LNCaP clone FGC (cell line): ENCODE results near the gene MOB3B.
"Not testable (repeated sequence)": the region's sequence is repeated elsewhere in the genome, so short reads cannot be mapped to it uniquely, and the experiment has no call there.

ENCODE experiments used
- DNase-seq: peaks from one replicate; pipeline ENCODE4 v3.0.0-alpha.2; 2011; ENCODE audit warnings: low read depth
- H3K4me3 ChIP-seq: 2 replicates; pipeline ENCODE4 v1.5.1; 2011; ENCODE audit warnings: mild to moderate bottlenecking, low read depth, low read length, control low read depth
- TF ChIP-seq, protein P1 (sequence below): IDR thresholded peaks from 2 replicates; pipeline ENCODE4 v1.5.1; 2012; ENCODE audit warnings: mild to moderate bottlenecking; ENCODE audit not compliant: control insufficient read depth, insufficient read depth; ENCODE audit errors: extremely low read depth

The MOB3B gene

DNA sequence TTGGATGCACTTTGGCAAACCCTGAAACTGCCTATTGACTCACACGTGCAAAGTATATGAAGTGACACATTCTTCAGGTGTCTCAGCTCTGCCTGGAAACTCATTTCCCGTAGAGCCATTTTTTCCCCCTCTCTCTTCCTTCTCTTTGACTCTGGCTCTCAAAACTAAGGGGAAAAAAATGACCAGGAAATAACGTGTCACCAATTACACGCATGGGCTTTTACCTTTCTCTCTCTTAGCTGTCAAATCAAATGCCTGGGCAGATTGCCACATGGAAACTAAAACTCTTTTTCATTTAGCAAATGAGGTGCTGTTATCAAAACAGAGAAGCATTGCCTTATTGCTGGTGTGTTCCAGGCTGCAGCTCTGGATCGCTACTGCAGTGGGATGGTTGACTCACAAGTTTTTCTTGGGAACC, 23.9 kb downstream of the MOB3B start:
- TF ChIP-seq, protein P1, sequence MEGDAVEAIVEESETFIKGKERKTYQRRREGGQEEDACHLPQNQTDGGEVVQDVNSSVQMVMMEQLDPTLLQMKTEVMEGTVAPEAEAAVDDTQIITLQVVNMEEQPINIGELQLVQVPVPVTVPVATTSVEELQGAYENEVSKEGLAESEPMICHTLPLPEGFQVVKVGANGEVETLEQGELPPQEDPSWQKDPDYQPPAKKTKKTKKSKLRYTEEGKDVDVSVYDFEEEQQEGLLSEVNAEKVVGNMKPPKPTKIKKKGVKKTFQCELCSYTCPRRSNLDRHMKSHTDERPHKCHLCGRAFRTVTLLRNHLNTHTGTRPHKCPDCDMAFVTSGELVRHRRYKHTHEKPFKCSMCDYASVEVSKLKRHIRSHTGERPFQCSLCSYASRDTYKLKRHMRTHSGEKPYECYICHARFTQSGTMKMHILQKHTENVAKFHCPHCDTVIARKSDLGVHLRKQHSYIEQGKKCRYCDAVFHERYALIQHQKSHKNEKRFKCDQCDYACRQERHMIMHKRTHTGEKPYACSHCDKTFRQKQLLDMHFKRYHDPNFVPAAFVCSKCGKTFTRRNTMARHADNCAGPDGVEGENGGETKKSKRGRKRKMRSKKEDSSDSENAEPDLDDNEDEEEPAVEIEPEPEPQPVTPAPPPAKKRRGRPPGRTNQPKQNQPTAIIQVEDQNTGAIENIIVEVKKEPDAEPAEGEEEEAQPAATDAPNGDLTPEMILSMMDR, result no peak
- no peak for DNase-seq
- no peak overlapping the region for H3K4me3 ChIP-seq

DNA sequence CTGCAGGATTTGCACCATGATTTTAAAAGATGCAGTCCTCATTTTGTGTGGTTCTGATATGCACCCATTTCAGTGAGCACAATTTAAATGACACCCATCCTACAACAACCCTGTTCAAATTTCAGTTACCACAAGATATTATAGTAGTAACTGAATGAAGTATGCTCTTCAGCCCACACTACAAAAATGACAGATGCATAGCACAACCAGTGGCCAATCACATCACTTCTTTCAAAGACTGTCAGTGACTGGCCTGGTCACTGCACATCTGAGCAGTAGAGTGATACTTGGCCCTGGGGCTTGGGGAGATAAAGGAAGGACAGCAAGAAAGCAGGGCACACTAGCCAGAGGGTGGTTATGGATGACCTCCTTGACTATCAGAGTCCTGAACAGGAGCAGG, 25.4 kb downstream of the MOB3B start:
- no peak overlapping the region for H3K4me3 ChIP-seq
- no peak for DNase-seq
- TF ChIP-seq, protein P1, result no peak

DNA sequence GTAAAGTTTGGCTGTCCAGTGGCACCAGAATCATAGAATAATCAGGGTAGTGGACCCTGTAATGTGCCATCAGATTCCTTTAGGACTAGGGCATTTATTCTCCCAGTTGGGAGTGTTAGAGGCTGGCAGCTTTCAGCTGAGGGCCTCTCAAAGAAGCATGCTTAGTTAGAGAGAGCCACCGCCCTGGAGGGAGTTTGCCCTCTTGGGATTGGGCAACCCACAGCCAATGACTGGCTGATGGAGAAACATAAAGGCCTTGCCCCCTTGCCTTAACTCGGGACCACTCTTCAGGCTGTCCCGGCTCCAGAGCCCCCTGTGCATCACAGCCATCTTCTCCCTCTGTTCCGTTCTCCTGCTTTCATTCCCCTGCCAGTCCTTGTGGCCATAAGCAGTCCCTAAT, 26.0 kb downstream of the MOB3B start:
- TF ChIP-seq, protein P1, result no peak
- no peak overlapping the region for H3K4me3 ChIP-seq
- DNase-seq, result no peak

DNA sequence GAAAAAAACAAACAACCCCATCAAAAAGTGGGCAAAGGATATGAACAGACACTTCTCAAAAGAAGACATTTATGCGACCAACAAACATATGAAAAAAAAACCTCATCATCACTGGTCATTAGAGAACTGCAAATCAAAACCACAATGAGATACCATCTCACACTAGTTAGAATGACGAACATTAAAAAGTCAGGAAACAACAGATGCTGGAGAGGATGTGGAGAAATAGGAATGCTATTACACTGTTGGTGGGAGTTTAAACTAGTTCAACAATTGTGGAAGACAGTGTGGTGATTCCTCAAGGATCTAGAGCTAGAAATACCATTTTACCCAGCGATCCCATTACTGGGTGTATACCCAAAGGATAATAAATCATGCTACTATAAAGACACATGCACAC, 28.7 kb downstream of the MOB3B start:
- DNase-seq, H3K4me3 ChIP-seq: not testable (repeated sequence)

DNA sequence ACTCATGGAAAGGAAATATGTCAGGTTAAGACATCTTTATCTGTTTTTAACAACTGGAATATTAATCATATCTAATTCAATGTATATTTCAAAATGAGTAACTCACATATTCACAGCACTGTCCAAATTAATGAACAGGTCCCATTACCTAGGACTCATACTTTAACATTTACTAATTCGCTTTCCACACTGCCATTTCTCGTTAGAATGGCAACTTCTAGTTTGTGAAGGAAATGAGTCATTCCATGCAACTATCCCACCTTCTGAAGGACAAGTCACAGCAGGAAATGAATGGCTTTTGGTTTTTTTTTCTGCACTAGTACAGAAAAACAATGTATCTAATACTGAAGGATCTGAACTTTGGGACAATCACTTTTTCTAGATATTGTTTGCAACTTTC, 30.2 kb downstream of the MOB3B start:
- H3K4me3 ChIP-seq, result no peak overlapping the region
- TF ChIP-seq, protein P1, result no peak
- no peak for DNase-seq

DNA sequence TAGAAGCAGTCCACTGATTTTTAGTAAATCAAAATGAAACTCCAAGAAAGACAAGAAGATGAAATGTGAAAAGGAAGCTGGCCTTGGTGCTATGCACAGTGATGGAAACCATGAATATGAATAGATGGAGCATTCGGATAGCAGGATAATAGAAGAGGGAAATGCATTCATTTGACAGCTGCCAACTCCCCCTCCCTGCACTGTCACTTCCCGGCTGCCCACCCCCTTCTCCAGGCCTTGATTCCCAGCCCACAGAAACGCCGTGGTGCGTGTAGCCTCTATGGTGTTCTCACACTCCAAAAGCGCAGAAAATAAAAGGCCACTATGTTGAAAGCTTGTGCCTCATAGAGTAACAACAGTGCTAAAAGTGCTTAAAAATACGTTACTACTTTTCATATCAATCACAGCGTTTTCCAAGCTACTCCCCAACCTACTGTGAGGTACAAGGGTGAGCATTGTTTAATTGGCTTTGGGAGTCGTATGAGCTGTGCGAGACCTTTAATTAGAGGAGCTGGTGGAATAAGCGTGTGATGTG, 31.7 kb downstream of the MOB3B start:
- H3K4me3 ChIP-seq, result no peak overlapping the region
- TF ChIP-seq, protein P1, result no peak
- no peak for DNase-seq

DNA sequence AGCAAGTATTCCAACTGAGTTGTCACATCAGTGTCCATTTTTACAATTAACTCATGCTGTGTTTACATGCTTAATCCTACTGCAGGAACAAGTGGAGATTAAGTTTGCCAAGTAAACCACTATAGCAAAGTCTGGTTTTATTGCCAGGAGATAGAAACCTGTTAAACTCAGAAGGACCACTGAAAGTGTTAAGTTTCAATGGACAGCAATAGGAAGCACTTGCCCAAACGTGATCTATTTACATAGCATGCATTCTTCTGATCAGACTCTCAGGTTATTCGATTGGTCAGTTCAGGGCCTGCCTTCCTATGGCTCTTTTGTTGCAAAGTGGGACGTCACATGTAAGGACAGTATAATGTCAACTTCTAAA, 33.5 kb downstream of the MOB3B start:
- H3K4me3 ChIP-seq, result no peak overlapping the region
- DNase-seq, result no peak
- TF ChIP-seq, protein P1, result no peak
